H9 (cell line): ENCODE measurements around the gene DAB2IP. TPM values are rescaled to one million over a fixed set of nuclear protein-coding genes. Genes with fewer than 3 reads are reported as not detected.

Experiments
- DNase-seq: peaks from one replicate; pipeline ENCODE4 v3.0.0-alpha.2; 2017
- H2AFZ ChIP-seq: one replicate; pipeline ENCODE4 v1.6.1; 2013; ENCODE audit warnings: mild to moderate bottlenecking, low read length, control low read depth, moderate library complexity
- H2AK5ac ChIP-seq: 2 replicates; pipeline ENCODE4 v1.6.1; 2013; ENCODE audit warnings: low read length, control low read depth, mixed read lengths; ENCODE audit not compliant: insufficient read length
- H2BK120ac ChIP-seq: one replicate; pipeline ENCODE4 v1.6.1; 2013; ENCODE audit warnings: low read depth, mild to moderate bottlenecking, low read length, control low read depth, inconsistent platforms; ENCODE audit not compliant: poor library complexity, severe bottlenecking
- H2BK12ac ChIP-seq: 2 replicates; pipeline ENCODE4 v1.6.1; 2013; ENCODE audit warnings: low read length, control low read depth, mixed read lengths, low read depth; ENCODE audit not compliant: insufficient read length
- H2BK15ac ChIP-seq: 2 replicates; pipeline ENCODE4 v1.6.1; 2013; ENCODE audit warnings: low read depth, low read length, control low read depth
- H2BK20ac ChIP-seq: one replicate; pipeline ENCODE4 v1.6.1; 2013; ENCODE audit warnings: low read depth, mild to moderate bottlenecking, low read length, control low read depth, inconsistent platforms; ENCODE audit not compliant: poor library complexity, severe bottlenecking
- H2BK5ac ChIP-seq: 2 replicates; pipeline ENCODE4 v1.6.1; 2013; ENCODE audit warnings: low read length, control low read depth, mixed read lengths; ENCODE audit not compliant: insufficient read length
- H3K14ac ChIP-seq: 2 replicates; pipeline ENCODE4 v1.6.1; 2013; ENCODE audit warnings: low read length, control low read depth; ENCODE audit not compliant: insufficient read depth
- H3K18ac ChIP-seq: 2 replicates; pipeline ENCODE4 v1.6.1; 2013; ENCODE audit warnings: low read depth, mild to moderate bottlenecking, mixed read lengths, low read length, control low read depth; ENCODE audit not compliant: insufficient read length
- H3K23ac ChIP-seq: 2 replicates; pipeline ENCODE4 v1.6.1; 2013; ENCODE audit warnings: low read length, control low read depth, mixed read lengths, low read depth; ENCODE audit not compliant: insufficient read length
- H3K23me2 ChIP-seq: 2 replicates; pipeline ENCODE4 v1.6.1; 2013; ENCODE audit warnings: low read depth, mild to moderate bottlenecking, mixed read lengths, low read length, control low read depth; ENCODE audit not compliant: insufficient read length, poor library complexity, severe bottlenecking
- H3K27ac ChIP-seq: 2 replicates; pipeline ENCODE4 v1.5.1; 2013; ENCODE audit warnings: low read length, control low read depth, mixed read lengths, low read depth; ENCODE audit not compliant: insufficient read length
- H3K27me3 ChIP-seq: 2 replicates; pipeline ENCODE4 v1.6.1; 2013; ENCODE audit warnings: low read length, control low read depth, inconsistent platforms; ENCODE audit not compliant: insufficient read depth
- H3K4ac ChIP-seq: 2 replicates; pipeline ENCODE4 v1.6.1; 2013; ENCODE audit warnings: low read depth, mild to moderate bottlenecking, control low read depth, inconsistent platforms, low read length, moderate library complexity
- H3K4me1 ChIP-seq: 2 replicates; pipeline ENCODE4 v1.6.1; 2013; ENCODE audit warnings: low read length, control low read depth, inconsistent platforms; ENCODE audit not compliant: insufficient read depth
- H3K4me2 ChIP-seq: 2 replicates; pipeline ENCODE4 v1.6.1; 2013; ENCODE audit warnings: low read length, control low read depth, mixed read lengths; ENCODE audit not compliant: insufficient read length, insufficient read depth
- H3K56ac ChIP-seq: 2 replicates; pipeline ENCODE4 v1.6.1; 2013; ENCODE audit warnings: low read depth, mild to moderate bottlenecking, mixed read lengths, low read length, control low read depth; ENCODE audit not compliant: insufficient read length
- H3K79me1 ChIP-seq: 2 replicates; pipeline ENCODE4 v1.6.1; 2013; ENCODE audit warnings: low read depth, mild to moderate bottlenecking, moderate library complexity, low read length, control low read depth, inconsistent platforms; ENCODE audit not compliant: insufficient read depth, poor library complexity, severe bottlenecking
- H3K79me2 ChIP-seq: 2 replicates; pipeline ENCODE4 v1.6.1; 2013; ENCODE audit warnings: low read length, control low read depth, inconsistent platforms; ENCODE audit not compliant: insufficient read depth
- H3K9ac ChIP-seq: 2 replicates; pipeline ENCODE4 v1.6.1; 2013; ENCODE audit warnings: low read length, control low read depth, mixed read lengths; ENCODE audit not compliant: insufficient read length; ENCODE audit errors: extremely low read depth
- H3K9me3 ChIP-seq: one replicate; pipeline ENCODE4 v1.6.1; 2013; ENCODE audit warnings: low read depth, low read length, inconsistent platforms; ENCODE audit not compliant: control insufficient read depth
- H3T11ph ChIP-seq: one replicate; pipeline ENCODE4 v1.6.1; 2013; ENCODE audit warnings: mild to moderate bottlenecking, low read length, control low read depth, inconsistent platforms
- H4K20me1 ChIP-seq: one replicate; pipeline ENCODE4 v1.6.1; 2013; ENCODE audit not compliant: control insufficient read depth, insufficient read length, insufficient read depth
- H4K5ac ChIP-seq: 2 replicates; pipeline ENCODE4 v1.6.1; 2013; ENCODE audit warnings: low read depth, mild to moderate bottlenecking, mixed read lengths, low read length, control low read depth; ENCODE audit not compliant: insufficient read length
- H4K8ac ChIP-seq: replicated peaks from 2 replicates; pipeline ENCODE4 v1.6.1; 2013; ENCODE audit warnings: low read length, control low read depth, mixed read lengths, low read depth; ENCODE audit not compliant: insufficient read length
- H4K91ac ChIP-seq: 2 replicates; pipeline ENCODE4 v1.6.1; 2013; ENCODE audit warnings: low read depth, mild to moderate bottlenecking, moderate library complexity, mixed read lengths, low read length, control low read depth; ENCODE audit not compliant: insufficient read length
- H3K27ac Mint-ChIP-seq, 3 experiments: 2 replicates in 2 of 3; 3 replicates in 1 of 3; pipeline ENCODE4 v1.8.0; 2020 to 2021; ENCODE audit warnings: mixed read lengths in 3 of 3, mild to moderate bottlenecking in 1 of 3, moderate library complexity in 1 of 3
- H3K27me3 Mint-ChIP-seq: 2 replicates; pipeline ENCODE4 v1.8.0; 2021; ENCODE audit warnings: low read depth, mild to moderate bottlenecking, moderate library complexity, mixed read lengths
- H3K36me3 Mint-ChIP-seq, 3 experiments: 2 replicates in 2 of 3; 3 replicates in 1 of 3; pipeline ENCODE4 v1.8.0; 2020 to 2021; ENCODE audit warnings: low read depth in 3 of 3, mixed read lengths in 3 of 3; ENCODE audit not compliant: insufficient read depth in 1 of 3
- H3K4me1 Mint-ChIP-seq, 2 experiments: 2 replicates each; pipeline ENCODE4 v1.8.0; 2020; ENCODE audit warnings: mixed read lengths in 2 of 2
- H3K4me3 Mint-ChIP-seq, 2 experiments: 2 replicates in 1 of 2; 3 replicates in 1 of 2; pipeline ENCODE4 v1.8.0; 2020 to 2021; ENCODE audit warnings: mild to moderate bottlenecking in 2 of 2, mixed read lengths in 2 of 2, moderate library complexity in 1 of 2
- H3K9me3 Mint-ChIP-seq, 2 experiments: 2 replicates in 1 of 2; 3 replicates in 1 of 2; pipeline ENCODE4 v1.8.0; 2020; ENCODE audit warnings: mild to moderate bottlenecking in 2 of 2, mixed read lengths in 2 of 2, moderate library complexity in 1 of 2
- CTCF ChIP-seq: fragments of 200-600 bp; sonication (generic); conservative IDR thresholded peaks from 3 replicates; pipeline ENCODE4 v1.8.0; 2021; ENCODE audit warnings: antibody characterized with exemption, mild to moderate bottlenecking
- WGBS: extraction: QIAGEN DNeasy Blood & Tissue Kit; methylation state at CpG from one replicate; pipeline ENCODE4 v1.1.7; 2013; ENCODE audit warnings: missing lambda C conversion rate, low lambda C conversion rate, mixed read lengths; ENCODE audit not compliant: insufficient read length; ENCODE audit errors: extremely low coverage; 5-methylcytosine and 5-hydroxymethylcytosine counted together
- total RNA-seq: library from RNA; stranded (reverse); gene quantifications from 2 replicates; pipeline ENCODE4 v1.2.1, GENCODE V29; 2021

DAB2IP gene
- total RNA-seq, 1 experiment from 2014 or later = 22.6 TPM

DNA sequence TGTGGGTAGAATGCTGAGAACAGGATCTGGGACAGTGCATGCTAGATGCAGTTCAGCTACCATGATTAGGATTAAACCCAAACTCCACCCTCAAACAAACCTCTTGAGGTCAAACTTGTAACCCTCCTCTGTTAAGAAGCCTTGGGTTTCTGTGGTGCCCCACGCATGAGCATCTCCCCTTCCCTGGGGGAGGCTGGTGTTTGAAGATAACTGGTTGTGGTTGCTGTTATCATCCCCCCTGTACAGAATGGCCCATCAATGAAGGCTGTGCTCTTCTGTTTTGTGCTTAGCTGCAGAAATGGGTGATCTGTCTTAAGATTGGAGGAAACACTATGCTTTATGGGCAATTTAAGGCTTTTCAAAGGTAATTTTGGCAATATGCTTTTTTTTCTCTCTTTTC, 4.4 kb upstream of the DAB2IP start:
- no peaks in the 10 kb centered on the region for H3K79me1 ChIP-seq
- no peak overlapping the region; a peak in 1 of 7 replicates for H3K27ac Mint-ChIP-seq
- H4K91ac ChIP-seq = no peak overlapping the region
- H3K23me2 ChIP-seq = peaks cover 8% of the 10 kb centered on the region
- no peak overlapping the region for H2BK20ac ChIP-seq
- H3K9me3 ChIP-seq = no peaks in the 10 kb centered on the region
- H2BK120ac ChIP-seq = no peak overlapping the region
- peaks cover 14% of the 10 kb centered on the region for H3K27me3 Mint-ChIP-seq
- H3K23ac ChIP-seq = no peak overlapping the region
- no peak overlapping the region for H4K8ac ChIP-seq
- no peak overlapping the region for H3K4me2 ChIP-seq
- H3K36me3 Mint-ChIP-seq = no peaks in the 10 kb centered on the region; a peak in 1 of 7 replicates
- DNase-seq = no peak
- no peak overlapping the region for H3K14ac ChIP-seq
- peaks cover 6% of the 10 kb centered on the region; the same call in 1 of the 2 replicates for H3K4me1 ChIP-seq
- WGBS = no CpG with 5 or more reads among the region's 1 CpG
- no peak overlapping the region for H3K4me3 Mint-ChIP-seq
- H3K9me3 Mint-ChIP-seq = no peaks in the 10 kb centered on the region; a peak in 1 of 5 replicates
- H3K27me3 ChIP-seq = no peaks in the 10 kb centered on the region
- H3K4me1 Mint-ChIP-seq = peaks cover 42 to 54% of the 10 kb centered on the region in 2 experiments
- H3K56ac ChIP-seq = no peak overlapping the region
- H4K5ac ChIP-seq = no peak overlapping the region
- no peak overlapping the region for H3K27ac ChIP-seq
- H4K20me1 ChIP-seq = no peaks in the 10 kb centered on the region
- H2BK15ac ChIP-seq = no peak overlapping the region
- H3K4ac ChIP-seq = no peak overlapping the region
- H2BK12ac ChIP-seq = no peak overlapping the region
- H2BK5ac ChIP-seq = no peak overlapping the region
- no peak overlapping the region for H3T11ph ChIP-seq
- H3K9ac ChIP-seq = no peak overlapping the region
- H3K18ac ChIP-seq = no peak overlapping the region
- no peaks in the 10 kb centered on the region for H3K79me2 ChIP-seq
- TF ChIP-seq CTCF = no peak
- no peak overlapping the region for H2AK5ac ChIP-seq
- no peak overlapping the region for H2AFZ ChIP-seq
